GM18858 (cell line): ENCODE data around the gene CNDP2.
"Not testable (repeated sequence)": the region's sequence is repeated elsewhere in the genome, so short reads cannot be mapped to it uniquely, and the experiment has no call there.

Experiments used
- ATAC-seq: cut with Tn5 transposase; IDR thresholded peaks from one replicate; pipeline ENCODE4 v1.9.1; 2021; ENCODE audit not compliant: unreplicated experiment

CNDP2 gene

GRCh38 chr18:74565164-74565563, 69.0 kb downstream of the CNDP2 start:
- not testable (repeated sequence) for ATAC-seq

GRCh38 chr18:74565993-74566392, 69.8 kb downstream of the CNDP2 start:
- ATAC-seq: not testable (repeated sequence)

GRCh38 chr18:74567822-74568221, 71.7 kb downstream of the CNDP2 start:
- no peak for ATAC-seq

GRCh38 chr18:74569401-74569800, 73.2 kb downstream of the CNDP2 start:
- no peak for ATAC-seq

GRCh38 chr18:74570266-74570665, 74.1 kb downstream of the CNDP2 start:
- no peak for ATAC-seq

- ATAC-seq: no peak
Observed at GRCh38 chr18:74571895-74572680, 75.9 kb downstream of the CNDP2 start.

GRCh38 chr18:74573053-74573452, 76.9 kb downstream of the CNDP2 start:
- ATAC-seq: no peak
